Stomach (tissue), 9 donors: ENCODE measurements around the gene C1R. TPM values are rescaled to one million over a fixed set of nuclear protein-coding genes. Genes with fewer than 3 reads are reported as not detected.
"Not testable (repeated sequence)": the region's sequence is repeated elsewhere in the genome, so short reads cannot be mapped to it uniquely, and the experiment has no call there.

ENCODE experiments used
- DNase-seq, 2 donors: peaks; one replicate each; pipeline versions ENCODE4 v3.0.0 to v3.0.0-alpha.2; 2013 to 2019
- H3K27ac ChIP-seq, 5 donors: fragments of 200-600 bp in 4 of 5; sonication (generic) in 4 of 5; one replicate each; pipeline ENCODE4 v1.5.1; 2013 to 2019; ENCODE audit warnings: mild to moderate bottlenecking in 1 of 5, moderate library complexity in 1 of 5
- H3K27me3 ChIP-seq, 3 donors: fragments of 200-600 bp; sonication (generic); one replicate each; pipeline ENCODE4 v1.5.1; 2017 to 2019; ENCODE audit warnings: mixed run types in 1 of 3
- H3K36me3 ChIP-seq, 4 donors: fragments of 200-600 bp; sonication (generic); 1 replicate in 3 of 4; 2 replicates in 1 of 4; pipeline ENCODE4 v1.5.1; 2016 to 2019
- H3K4me1 ChIP-seq, 4 donors: fragments of 200-600 bp; sonication (generic); one replicate each; pipeline ENCODE4 v1.5.1; 2016 to 2019
- H3K4me3 ChIP-seq, 4 donors: fragments of 200-600 bp; sonication (generic) in 3 of 4; one replicate each; pipeline ENCODE4 v1.5.1; 2016 to 2019; ENCODE audit warnings: mild to moderate bottlenecking in 1 of 4
- H3K9me3 ChIP-seq, 4 donors: fragments of 200-600 bp; sonication (generic); one replicate each; pipeline ENCODE4 v1.5.1; 2016 to 2019
- EP300 ChIP-seq: sonication (generic); formaldehyde crosslinking; IDR thresholded peaks from one replicate; pipeline ENCODE4 v1.6.1; 2017; ENCODE audit warnings: antibody characterized with exemption
- POLR2A ChIP-seq, 4 donors: fragments of 450-650 bp; IDR thresholded peaks; one replicate each; pipeline ENCODE4 v1.6.1; 2016; ENCODE audit warnings: antibody characterized with exemption in 4 of 4, control low read depth in 2 of 4, mild to moderate bottlenecking in 1 of 4, moderate library complexity in 1 of 4
- POLR2AphosphoS5 ChIP-seq, 3 donors: sonication (generic); formaldehyde crosslinking; IDR thresholded peaks; one replicate each; pipeline ENCODE4 v1.6.1; 2016; ENCODE audit warnings: antibody characterized with exemption in 3 of 3
- WGBS, 5 donors: extraction: QIAGEN DNeasy Blood & Tissue Kit in 3 of 5; methylation state at CpG; one replicate each; pipeline versions ENCODE4 v1.1.5 to v1.1.7; 2013 to 2018; 5-methylcytosine and 5-hydroxymethylcytosine counted together
- intact Hi-C: fragments of 100-400 bp; cut with DNase I; formaldehyde crosslinking; loops from one replicate; pipeline ENCODE4 v1.15.1; 2023; ENCODE audit warnings: low total_unique reads
- polyA plus RNA-seq, 3 donors: library from polyadenylated mRNA; stranded (reverse); fragments of 200-250 nt; gene quantifications; one replicate each; pipeline ENCODE4 v1.2.3, GENCODE V29; 2013
- total RNA-seq, 5 donors: library from RNA; depleted of rRNA; stranded (reverse); fragments of >200 nt; gene quantifications; one replicate each; pipeline versions ENCODE4 v1.1.0 to v1.2.3, GENCODE V29; 2014 to 2016
- TF ChIP-seq, protein P1 (sequence below), 7 experiments: fragments of 450-650 bp in 4 of 7; fragments of 200-600 bp in 3 of 7; sonication (generic) in 3 of 7; IDR thresholded peaks; one replicate each; pipeline ENCODE4 v1.5.1; 2016 to 2019; ENCODE audit warnings: antibody characterized with exemption in 7 of 7, control low read depth in 2 of 7, mild to moderate bottlenecking in 1 of 7
- donor health status: healthy with polysubstance abuse.
- donor health status: Bipolar disorder and iron deficiency.
- donor health status: healthy.

C1R gene
- total and polyA plus RNA-seq, 8 donors, result 68.9 to 312 (median 133) TPM

DNA sequence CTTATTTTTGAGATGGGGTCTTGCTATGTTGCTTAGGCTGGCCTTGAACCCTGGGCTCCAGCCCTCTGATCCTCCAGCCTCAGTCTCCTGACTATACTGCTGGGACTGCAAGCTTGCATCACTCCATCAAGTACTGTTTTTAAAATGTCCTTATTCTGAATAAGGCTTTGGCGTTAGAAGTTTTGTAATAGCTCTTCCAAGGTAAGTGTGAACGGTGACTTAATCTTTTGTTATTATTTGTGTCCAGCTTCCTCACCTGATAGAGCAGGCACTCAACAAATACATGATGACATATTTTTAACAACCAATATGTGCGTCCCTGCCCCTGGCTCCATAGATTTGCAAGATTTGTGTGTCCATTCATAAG, 15.4 kb upstream of the C1R start:
- intact Hi-C loops, result no loop called here
- H3K27ac ChIP-seq, result peak overlapping the region; percentile 91 to 96 (median 95)
- DNase-seq, result no peak
- H3K27me3 ChIP-seq, result no peaks in the 10 kb centered on the region
- peak overlapping the region; percentile 50 to 64 (median 60) for H3K4me3 ChIP-seq
- peaks cover 14 to 64% (median 25%) of the 10 kb centered on the region in 4 donors for H3K4me1 ChIP-seq
- no peaks in the 10 kb centered on the region for H3K9me3 ChIP-seq
- TF ChIP-seq POLR2AphosphoS5 (IDR thresholded peaks at IDR 0.05) (no peak), EP300 (no peak), POLR2A (IDR thresholded peaks at IDR 0.05) (no peak)
- TF ChIP-seq, protein P1, sequence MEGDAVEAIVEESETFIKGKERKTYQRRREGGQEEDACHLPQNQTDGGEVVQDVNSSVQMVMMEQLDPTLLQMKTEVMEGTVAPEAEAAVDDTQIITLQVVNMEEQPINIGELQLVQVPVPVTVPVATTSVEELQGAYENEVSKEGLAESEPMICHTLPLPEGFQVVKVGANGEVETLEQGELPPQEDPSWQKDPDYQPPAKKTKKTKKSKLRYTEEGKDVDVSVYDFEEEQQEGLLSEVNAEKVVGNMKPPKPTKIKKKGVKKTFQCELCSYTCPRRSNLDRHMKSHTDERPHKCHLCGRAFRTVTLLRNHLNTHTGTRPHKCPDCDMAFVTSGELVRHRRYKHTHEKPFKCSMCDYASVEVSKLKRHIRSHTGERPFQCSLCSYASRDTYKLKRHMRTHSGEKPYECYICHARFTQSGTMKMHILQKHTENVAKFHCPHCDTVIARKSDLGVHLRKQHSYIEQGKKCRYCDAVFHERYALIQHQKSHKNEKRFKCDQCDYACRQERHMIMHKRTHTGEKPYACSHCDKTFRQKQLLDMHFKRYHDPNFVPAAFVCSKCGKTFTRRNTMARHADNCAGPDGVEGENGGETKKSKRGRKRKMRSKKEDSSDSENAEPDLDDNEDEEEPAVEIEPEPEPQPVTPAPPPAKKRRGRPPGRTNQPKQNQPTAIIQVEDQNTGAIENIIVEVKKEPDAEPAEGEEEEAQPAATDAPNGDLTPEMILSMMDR (IDR thresholded peaks at IDR 0.05), result no peak
- WGBS, 5 donors, result 17 to 29% (median 24%) methylated on average over 3 of the region's 3 CpGs
- H3K36me3 ChIP-seq, result peaks cover 0 to 29% (median 19%) of the 10 kb centered on the region in 4 donors

DNA sequence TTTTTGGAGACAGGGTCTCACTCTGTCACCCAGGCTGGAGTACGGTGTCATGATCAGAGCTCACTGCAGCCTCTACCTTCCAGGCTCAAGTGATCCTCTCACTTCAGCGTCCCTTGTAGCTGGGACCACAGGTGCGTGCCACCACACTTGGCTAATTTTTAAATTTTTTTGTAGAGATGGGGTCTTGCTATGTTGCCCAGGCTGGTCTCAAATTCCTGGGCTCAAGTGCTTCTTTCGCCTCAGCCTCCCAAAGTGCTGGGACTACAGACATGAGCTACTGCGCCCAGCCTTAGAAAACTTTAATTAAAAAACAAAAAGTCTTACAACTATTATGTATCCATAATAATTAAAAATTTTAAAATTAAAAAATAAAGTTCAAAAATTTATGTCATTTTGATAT, 14.9 kb upstream of the C1R start:
- intact Hi-C loops, H3K9me3 ChIP-seq, H3K27me3 ChIP-seq: not testable (repeated sequence)
- peaks cover 0 to 34% (median 21%) of the 10 kb centered on the region in 4 donors for H3K36me3 ChIP-seq
- H3K4me1 ChIP-seq, result peaks cover 14 to 60% (median 23%) of the 10 kb centered on the region in 4 donors
- peak overlapping the region in 4 of 5 donors; percentile 93 to 96 (median 96) for H3K27ac ChIP-seq
- peak overlapping the region in 2 of 4 donors; percentile 50 to 64 for H3K4me3 ChIP-seq
- WGBS, 5 donors, result 96 to 100% (median 98%) methylated on average over 5 of the region's 5 CpGs
- peak in 1 of 2 donors; percentile 1 for DNase-seq

DNA sequence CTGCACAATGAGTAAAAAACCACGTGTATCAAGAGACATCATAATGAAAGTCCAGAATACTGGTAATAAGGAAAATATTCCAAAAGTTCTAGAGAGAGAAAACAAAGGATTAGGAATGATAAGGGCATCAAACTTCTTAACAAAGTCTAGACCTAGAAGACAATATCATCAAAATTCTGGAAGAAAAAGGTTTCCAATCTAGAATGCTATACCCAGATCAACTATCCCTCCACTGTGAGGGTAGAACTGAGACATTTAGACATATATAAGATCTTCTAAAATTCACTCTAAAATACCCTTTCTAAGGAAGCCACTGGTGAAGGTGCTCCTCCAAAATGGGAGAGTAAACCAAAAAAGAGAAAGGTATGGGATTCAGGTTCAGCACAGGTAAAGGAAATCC, 13.8 kb upstream of the C1R start:
- Histone ChIP-seq H3K27ac (no peak overlapping the region), H3K27me3 (no peaks in the 10 kb centered on the region), H3K36me3 (peaks cover 6 to 44% (median 29%) of the 10 kb centered on the region in 4 donors), H3K4me1 (peaks cover 14 to 51% (median 23%) of the 10 kb centered on the region in 4 donors), H3K9me3 (no peaks in the 10 kb centered on the region), H3K4me3 (no peak overlapping the region)
- no peak for DNase-seq
- 85 to 100% (median 95%) methylated on average over 1 of the region's 1 CpG for WGBS, 5 donors
- intact Hi-C loops, result no loop called here
- TF ChIP-seq, protein P1 (IDR thresholded peaks at IDR 0.05), result no peak
- TF ChIP-seq POLR2A (IDR thresholded peaks at IDR 0.05), result no peak

DNA sequence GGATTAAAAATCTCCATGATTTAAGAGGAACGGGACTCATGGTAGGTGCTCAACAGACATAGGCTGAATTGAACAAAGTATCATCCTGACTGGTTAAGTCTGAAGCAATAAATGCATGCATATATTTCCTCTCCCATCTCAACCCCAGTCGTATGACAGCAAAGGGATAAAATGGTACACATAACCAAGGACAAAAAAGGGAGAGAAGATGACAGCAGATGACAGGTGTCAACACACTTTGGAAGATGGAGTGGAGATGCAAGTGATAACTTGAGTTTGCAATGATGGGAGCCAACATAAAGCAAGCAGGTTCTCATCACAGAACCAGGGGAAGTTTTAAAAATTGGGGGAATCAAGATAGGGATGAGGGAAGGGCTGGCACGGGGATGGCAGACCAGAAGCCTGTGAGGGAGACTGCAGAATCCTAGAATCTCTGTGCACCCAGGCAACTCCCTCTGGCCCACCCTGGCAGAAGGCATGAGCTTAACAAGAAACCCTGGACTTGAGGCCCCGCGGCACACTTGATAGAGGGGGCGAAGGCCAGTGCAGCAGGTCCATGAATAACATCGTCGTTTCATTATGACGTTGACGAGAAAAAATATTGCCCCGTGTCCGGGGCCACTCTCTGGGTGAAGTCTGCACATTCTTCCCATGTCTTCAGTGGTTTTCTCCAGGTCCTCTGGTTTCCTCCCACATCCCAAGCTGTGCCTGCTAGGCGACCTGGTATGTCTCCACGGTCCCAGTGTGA, 11.8 kb upstream of the C1R start:
- TF ChIP-seq, protein P1 (IDR thresholded peaks at IDR 0.05), result no peak
- TF ChIP-seq POLR2AphosphoS5 (IDR thresholded peaks at IDR 0.05), result no peak
- no peak for TF ChIP-seq POLR2A (IDR thresholded peaks at IDR 0.05)
- no peak for TF ChIP-seq EP300
- Histone ChIP-seq H3K9me3 (no peaks in the 10 kb centered on the region), H3K4me1 (peaks cover 10 to 36% (median 17%) of the 10 kb centered on the region in 4 donors), H3K4me3 (no peak overlapping the region), H3K27ac (no peak overlapping the region), H3K36me3 (peaks cover 15 to 65% (median 46%) of the 10 kb centered on the region in 4 donors), H3K27me3 (no peaks in the 10 kb centered on the region)
- 90 to 94% (median 92%) methylated on average over 14 of the region's 14 CpGs for WGBS, 5 donors
- intact Hi-C loops, result no loop called here
- peak in 1 of 2 donors; percentile 0 for DNase-seq

DNA sequence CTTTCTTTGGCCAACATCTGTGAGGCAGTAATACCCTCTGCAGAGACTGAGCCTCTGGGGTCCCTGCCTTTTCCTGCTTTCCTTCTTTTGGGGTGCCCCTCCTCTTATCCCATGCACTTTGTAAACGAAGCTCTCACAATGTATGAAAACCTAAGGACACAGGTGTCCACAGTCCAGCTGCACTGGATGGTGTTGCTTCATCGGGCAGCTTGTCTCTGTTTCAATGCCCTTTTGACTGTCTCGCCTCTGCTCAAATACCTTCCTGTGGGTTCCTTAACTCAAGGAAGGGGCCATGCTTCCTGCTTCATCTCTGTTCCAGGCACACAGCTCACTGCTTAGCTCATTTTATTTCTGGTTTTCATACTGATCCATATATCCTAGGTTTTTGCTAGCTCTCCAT, 10.3 kb upstream of the C1R start:
- 68 to 85% (median 76%) methylated on average over 3 of the region's 3 CpGs for WGBS, 5 donors
- Histone ChIP-seq H3K36me3 (peaks cover 15 to 79% (median 59%) of the 10 kb centered on the region in 4 donors), H3K4me3 (no peak overlapping the region), H3K9me3 (no peaks in the 10 kb centered on the region), H3K4me1 (peaks cover 6 to 31% (median 11%) of the 10 kb centered on the region in 4 donors), H3K27me3 (no peaks in the 10 kb centered on the region), H3K27ac (no peak overlapping the region)
- intact Hi-C loops, result no loop called here
- no peak for TF ChIP-seq POLR2AphosphoS5 (IDR thresholded peaks at IDR 0.05)
- TF ChIP-seq EP300, result no peak
- DNase-seq, result no peak
